KBM-7 (cell line): ENCODE results near the gene CD93.

Experiments used
- DNase-seq: peaks from one replicate; pipeline ENCODE4 v3.0.0-alpha.2; 2015
- in situ Hi-C: fragments of 300-500 bp; cut with MboI; formaldehyde crosslinking; loops from 2 replicates; pipeline ENCODE4 v1.14.3; 2020; ENCODE audit warnings: low sequenced_read_pairs, low pct_unique_long_range_greater_than_20kb, mixed read lengths

The CD93 gene

DNA sequence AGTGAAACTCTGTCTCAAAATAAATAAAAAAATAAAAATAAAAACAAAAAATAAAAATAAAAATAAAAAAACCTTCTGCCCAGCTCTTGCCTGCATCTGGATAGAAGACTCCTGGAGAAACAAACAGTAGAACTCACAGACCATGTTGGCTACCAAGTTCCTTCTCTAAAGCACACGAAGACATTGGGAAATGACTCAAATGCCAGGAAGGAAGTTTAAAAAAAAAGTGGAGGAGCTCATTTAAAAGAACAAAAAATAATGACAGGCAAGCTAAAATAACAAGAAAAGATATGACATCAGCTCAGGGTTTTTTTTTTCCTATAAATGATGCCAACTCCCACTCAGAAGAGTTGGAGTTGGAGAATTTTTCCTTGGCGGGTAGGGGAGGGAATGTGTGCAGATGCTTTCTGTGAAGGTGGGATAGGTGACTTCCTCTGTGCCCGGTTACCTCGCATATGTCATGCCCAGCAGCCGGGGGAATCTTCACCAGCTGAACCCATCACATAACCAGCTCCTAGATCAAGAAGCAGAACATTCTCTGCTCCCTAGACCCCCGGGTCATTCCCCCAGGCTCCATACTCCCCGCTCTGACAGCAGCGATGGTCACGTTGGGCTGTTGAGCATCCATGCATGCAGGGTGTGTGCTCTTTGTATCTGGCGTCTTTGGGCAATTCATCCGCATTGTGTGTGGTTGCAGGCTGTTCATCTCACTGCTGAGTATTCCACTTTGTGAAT lies 17.3 kb upstream of the CD93 start:
- DNase-seq = peak; percentile 20
- in situ Hi-C loops = no loop called here

DNA sequence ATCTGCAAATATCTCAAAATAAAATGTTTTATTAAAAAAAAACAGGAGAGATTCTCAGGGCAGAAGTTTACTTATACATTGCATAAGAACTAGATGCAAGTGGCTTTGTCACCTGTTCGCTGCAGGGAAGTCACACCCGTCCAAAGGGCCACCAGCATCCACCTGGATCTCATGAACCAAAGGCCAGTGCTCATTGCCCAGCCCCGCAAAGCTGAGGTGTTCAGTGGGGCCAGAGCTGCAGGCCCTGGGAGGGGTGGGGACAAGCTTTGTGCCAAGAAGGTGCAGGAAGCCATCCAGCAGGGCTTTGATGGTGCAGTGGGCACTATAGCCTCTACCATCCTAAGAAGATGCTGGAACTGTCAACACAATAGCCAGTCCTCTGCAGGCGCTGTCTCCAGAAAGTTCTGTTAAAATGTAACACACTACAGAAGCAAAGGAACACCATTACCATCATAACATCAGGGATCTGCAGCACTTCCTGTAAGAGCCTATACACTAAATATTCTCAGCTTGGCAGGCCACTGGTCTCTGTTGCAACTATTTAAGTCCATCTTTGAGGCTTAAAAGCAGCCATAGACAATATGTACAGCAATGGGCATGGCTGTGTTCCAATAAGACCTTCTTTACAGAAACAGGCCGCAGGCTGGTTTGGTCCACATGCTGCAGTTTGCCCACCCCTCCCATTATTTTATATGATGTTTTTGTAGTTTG lies 15.7 kb upstream of the CD93 start:
- DNase-seq = no peak
- in situ Hi-C loops = no loop called here

DNA sequence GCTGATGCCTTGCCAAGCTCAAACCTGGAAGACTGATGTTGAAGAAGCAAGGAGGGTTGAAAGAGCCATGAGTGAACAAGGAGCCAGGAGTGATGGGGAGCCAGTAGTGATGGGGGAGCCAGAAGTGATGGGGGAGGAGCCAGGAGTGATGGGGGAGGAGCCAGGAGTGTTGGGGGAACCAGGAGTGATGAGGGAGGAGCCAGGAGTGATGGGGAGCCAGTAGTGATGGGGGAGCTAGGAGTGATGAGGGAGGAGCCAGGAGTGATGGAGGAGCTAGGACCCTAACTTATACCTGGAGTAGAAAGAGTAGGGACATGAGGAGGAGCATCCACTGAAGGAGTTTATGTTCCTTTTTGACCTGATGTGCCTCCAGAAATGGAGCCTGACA lies 14.6 kb upstream of the CD93 start:
- DNase-seq = no peak

DNA sequence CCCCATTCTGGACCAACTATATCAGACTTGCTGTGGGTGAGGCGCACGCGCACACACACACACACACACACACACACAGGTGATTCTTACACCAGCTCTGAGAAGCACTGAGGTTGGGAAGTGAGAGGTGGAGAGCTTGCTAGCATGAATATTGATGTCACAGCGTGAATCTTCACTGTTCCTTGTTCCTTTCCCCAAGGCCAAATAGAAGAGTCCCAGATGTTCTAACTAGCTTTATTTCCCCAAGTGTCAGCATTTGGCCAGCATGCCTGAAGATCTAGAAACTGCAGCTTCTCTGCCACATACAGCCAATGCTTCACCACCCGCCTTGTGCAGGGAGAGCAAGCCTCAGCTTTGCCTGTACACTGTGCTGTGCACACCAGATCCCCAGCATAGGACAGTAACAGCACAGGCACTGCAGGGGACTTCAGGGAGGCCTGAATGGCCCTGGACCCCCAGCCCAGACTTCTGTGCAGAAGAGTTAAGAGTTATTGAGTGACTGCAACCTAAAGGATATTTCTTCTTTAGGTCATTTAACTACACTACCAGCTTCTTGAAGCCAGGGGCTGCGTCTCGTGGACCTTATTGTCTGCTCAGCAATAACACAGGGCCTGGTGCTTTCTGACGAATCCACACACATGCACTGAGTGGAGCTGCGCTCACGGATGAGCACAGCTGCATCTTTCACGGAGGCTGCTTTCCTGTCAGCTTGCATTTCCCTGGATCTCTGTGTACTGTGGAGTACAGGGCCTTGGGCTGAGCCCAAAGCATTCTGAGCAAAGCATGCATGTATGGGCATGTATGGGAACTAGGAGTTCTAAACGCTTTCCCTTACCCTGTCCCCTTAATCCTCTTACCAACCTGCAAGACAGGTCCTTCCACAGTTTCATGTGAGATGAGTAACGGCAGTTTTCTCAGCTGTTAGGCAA lies 13.9 kb upstream of the CD93 start:
- in situ Hi-C loops = no loop called here
- no peak for DNase-seq

More for the DNA sequence above, 14.6 kb upstream of the CD93 start:
- in situ Hi-C loops = no loop called here

DNA sequence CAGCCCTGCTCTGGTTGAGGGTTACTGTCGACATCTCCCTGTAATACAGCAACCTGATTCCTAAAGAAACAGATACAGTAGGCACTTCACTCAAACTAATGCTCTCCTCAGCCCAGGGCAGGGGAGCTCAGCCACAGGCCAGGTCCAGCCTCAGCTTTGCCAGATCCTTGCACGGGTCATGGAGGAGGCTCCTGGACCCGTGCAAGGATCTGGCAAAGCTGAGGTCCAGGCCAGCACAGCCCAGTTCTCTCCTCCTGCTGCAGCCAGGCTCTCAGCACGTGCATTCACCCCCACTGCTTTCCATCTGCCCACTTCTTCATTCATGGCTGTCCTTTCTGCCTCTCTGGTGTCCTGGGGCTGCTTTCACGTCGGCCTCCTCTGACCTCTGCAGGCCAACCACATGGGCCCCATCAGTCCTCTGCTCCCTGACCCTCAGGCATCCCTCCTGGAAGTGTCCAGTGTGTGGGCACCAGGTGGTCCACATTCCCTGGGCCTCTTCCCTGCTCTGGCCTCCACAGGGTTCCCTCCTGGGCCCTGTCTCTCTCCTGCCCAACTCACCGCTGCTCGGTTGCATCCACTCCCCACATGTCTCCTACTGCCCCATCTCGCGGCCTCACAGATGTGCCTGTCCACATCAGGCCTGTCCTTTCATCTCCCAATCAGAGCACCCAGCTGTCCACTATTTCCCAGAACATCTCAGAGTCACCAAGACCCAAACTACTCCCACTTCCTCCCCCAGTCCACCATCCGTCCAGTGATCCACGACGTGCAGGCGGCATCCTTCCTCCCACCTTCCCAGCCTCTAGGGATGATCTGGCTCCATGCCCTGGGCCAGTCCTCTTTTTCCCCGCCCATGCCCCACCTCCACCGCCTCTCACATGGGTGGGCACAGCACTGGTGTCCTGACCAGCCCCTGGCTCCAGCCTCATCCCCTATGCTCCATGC lies 11.8 kb upstream of the CD93 start:
- in situ Hi-C loops = no loop called here

DNA sequence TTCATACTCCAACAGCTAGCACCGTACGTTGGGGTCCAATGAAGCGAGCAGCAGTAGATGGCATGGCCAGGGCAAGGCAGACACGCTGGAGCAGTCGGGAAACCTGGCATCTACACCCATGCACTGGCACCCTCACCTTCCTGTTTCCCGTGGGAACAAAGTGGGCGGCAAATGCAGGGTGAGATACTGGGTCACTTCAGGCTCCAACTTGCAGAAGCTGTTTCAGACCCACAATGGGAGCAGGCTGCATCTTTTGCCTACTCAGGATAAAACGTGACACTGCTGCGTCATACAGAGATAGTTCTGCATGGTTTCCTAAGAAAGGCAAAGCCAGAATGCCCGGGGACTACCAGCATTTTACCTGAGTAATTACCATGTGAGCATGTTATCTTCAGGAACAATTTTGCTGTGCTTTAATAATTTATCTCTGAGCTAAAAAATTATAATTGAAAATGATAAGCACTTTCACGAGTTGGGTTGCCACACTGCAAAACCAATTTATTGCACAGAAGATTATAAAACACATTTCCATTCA lies 10.9 kb upstream of the CD93 start:
- no peak for DNase-seq
- in situ Hi-C loops = no loop called here

More for the DNA sequence above, 11.8 kb upstream of the CD93 start:
- DNase-seq = no peak

DNA sequence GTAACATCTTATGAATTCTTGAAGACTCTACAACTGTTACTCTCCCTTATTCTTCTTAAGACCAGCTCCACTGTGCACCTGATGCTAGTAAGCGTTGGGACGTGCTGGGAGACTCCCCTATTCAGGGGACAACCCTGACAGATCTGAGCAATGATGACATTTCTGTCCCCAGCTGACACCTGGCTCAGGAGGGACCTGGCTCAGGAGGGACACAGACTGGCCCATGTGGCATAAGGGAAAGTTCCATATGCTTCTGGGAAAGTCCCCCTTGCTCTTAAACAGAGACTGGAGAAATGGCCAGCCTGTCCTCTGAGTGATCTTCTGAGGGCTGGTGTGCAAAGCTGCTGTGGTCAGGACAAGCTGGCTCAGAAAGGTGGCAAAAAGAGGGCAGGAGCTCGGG lies 10.0 kb upstream of the CD93 start:
- no peak for DNase-seq
- in situ Hi-C loops = no loop called here

DNA sequence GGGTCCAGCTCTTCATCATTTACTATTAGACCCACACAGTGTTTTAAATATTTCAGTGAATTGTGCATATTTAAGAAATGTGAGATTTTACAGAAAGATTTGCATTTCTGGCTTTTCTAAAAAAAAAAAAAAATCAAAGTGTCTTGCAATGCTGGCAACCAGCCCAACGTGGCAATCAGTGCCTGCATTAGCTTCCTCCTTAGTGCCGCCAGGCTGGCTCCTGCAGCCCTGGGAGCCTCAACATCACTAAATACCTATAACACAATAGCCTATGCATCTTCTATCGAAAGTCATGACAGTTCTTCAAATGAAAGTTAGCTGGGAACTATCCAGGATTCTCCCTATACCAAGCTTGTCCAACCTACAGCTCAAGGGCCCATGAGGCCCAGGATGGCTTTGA lies 9.4 kb upstream of the CD93 start:
- in situ Hi-C loops = no loop called here
- no peak for DNase-seq

DNA sequence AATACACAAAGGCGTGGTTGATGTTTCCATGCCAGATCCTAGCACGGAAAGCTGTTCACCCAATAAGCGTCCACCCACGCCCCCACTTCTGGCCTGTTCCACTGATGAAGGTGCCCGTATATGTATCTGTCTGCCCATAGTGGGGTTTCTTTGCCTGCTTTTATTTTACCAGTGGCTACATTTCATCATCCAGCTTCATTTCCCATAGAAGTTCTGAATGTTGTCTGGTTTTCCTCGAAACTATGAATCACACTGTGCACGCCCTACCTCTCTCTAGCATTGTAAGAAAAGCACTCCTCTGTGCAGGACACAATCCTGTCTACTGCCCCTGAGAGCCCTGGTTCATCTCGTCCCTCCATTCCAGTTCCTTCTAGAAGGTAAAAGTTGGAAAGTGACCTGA lies 8.8 kb upstream of the CD93 start:
- DNase-seq = no peak
- in situ Hi-C loops = no loop called here

DNA sequence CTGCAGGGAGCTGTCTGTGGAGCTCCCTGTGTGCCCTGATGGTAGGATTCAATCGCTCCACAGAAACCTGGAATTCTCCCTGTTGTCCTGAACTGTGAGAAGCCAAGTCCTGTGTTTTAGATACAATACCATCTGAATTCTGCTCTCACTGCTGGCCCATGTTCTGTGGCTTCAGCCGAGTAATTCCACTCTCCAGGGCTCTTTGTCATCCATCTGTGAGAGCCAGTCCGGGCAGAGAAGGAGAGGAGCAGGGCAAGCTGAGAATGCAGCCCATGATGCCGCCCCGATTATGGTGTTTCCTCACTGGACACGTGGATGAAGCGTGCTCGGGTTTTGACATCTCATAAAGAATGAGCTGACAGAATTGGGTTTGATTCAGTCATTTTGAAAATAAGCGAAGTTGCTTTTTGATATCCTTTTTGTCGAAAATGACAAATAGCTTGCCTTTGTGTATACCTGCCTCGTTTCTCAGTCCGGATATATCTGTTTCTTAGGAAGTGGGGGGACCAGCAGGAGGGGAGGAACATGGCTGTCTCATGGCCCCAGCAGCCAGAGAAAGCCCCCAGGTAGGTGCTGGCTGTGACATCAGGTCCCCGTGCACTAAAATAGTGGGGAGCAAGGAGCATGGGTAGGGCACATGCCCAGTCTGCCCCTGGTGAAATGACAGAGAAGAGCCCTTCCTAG lies 8.2 kb upstream of the CD93 start:
- in situ Hi-C loops = no loop called here

DNA sequence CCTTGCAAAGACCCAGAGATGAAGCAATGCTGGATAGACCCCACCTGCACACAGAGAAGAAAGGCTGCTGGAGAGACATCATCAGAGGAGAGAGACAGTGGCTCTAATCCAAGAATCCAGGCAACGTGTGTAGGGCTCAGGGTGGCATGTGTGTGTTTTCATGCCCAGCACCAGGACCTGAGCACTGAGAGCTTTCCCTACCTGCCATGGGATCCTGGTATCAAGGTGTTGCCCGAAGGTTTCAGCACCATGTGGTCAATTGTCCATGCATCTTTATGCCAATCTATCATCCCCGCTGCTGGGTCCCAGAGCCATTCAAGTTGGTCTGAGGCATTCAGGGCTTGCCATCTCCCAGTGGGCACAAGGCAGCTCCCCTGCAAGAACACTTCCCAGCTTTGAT lies 7.5 kb upstream of the CD93 start:
- no peak for DNase-seq
- in situ Hi-C loops = no loop called here

More for the DNA sequence above, 8.2 kb upstream of the CD93 start:
- no peak for DNase-seq

DNA sequence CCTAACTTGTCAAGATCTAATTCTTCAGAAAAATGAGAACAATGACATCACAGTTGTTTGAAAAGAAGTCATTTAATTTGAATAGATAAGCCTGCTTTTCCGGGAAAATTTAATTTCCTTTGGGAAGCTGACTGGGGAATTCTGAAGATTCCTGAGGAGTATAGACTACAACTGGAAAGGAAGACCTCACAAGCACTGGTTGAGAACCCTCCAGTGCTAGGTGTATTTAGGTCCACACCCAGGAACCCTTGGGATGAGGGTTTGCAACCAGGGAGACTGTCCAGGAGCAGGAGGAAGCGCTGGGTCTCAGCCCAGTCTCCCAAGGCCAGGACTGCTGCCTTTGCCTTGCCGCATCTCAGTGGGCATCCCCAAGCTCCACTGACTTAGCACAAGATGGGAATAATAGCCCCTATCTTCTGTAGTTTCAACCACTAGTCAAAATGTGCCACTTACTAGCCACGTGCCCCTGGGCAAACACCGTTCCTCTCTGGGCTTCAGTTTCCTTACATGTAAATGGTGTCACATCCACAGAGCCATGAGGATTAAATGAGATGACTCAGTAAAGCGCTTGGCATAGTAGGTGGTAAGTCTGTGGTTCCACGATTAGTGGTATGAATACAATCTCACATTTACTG lies 6.9 kb upstream of the CD93 start:
- in situ Hi-C loops = no loop called here

DNA sequence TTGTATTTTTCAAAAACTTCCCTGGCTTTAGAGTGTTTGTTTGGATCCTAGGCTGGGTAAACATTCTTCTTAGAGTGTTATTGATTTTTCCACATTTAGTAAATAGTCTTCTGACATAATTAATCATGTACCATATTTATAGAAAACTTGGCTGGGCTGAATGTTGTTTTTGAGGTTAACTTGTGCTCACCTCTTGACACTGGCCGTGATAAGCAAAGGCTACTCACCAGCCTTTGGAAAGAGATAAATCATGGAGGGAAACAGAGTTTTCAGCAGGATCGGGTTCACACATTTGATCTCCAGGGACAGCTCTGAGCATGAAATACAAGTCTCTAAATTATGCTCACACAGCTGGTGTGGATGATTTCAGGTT lies 6.2 kb upstream of the CD93 start:
- in situ Hi-C loops = no loop called here
- DNase-seq = no peak

More for the DNA sequence above, 6.9 kb upstream of the CD93 start:
- DNase-seq = no peak

DNA sequence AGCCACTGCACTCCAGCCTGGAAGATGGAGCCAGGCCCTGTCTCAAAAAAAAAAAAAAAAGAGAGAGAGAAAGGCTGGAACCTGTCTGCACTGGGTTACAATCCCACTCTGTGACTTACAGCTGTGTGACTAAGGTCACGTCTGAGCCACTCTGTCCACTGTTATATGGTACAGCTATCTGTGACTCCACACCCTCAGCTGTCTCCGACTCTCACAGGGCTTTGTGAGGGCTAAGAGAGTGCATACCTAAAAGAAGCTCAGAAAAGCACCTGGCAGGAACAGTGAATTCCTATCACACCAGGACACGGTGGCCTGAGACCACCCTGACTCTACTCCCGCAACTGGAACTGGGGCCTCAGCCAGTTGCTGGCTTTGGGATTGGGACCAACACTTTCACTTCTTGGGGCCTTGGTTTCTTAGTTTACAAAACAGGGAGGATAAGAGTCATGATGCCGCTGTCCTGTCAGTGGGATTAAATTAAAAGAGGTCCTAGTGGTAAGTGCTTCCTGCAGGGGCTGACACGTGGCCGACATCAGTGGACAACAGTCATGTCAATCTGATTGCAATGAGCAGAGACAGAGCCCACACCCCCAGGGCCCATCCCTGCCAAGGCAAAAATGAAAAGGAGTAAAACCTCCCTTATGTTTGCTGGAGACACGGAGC lies 5.7 kb upstream of the CD93 start:
- DNase-seq = no peak
- in situ Hi-C loops = no loop called here

DNA sequence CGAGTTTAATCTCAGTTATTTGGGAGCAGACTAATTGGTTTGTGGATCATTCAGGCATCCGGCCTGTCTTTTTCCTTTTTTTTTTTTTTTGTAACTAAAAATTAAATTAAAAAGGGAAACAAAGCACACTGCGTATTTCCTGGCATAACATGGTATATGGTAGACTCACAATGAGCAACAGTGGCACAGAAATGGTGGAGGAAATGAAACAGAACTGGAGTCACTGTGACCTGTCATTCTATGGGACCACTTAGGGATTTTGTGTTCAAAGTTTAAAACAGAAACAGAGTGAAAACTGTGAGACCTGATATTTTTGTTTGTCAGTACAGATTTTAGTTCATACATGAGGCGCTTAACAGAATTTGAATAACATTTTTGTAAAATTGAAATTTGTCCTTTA lies 4.8 kb upstream of the CD93 start:
- in situ Hi-C loops = no loop called here
- DNase-seq = no peak

DNA sequence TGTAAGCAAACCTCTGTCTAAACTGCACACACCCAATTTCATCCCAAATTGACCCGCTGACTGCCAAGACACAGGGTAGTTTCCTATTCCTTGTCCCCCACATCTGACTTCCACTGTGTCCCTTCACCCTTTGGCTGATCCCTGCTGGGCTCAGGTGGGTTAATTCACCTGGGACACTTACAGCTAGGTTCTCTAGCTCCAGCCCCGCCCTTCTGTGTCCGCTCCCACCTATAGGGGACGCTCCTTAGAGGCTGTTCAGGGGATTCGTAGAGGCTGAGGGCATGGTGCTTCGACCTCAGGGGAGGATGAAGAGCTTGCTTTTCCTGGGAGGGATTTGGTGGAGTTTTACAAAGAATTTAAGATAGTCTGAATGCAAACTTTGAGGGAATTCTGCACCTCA lies 4.0 kb upstream of the CD93 start:
- in situ Hi-C loops = no loop called here
- DNase-seq = no peak

DNA sequence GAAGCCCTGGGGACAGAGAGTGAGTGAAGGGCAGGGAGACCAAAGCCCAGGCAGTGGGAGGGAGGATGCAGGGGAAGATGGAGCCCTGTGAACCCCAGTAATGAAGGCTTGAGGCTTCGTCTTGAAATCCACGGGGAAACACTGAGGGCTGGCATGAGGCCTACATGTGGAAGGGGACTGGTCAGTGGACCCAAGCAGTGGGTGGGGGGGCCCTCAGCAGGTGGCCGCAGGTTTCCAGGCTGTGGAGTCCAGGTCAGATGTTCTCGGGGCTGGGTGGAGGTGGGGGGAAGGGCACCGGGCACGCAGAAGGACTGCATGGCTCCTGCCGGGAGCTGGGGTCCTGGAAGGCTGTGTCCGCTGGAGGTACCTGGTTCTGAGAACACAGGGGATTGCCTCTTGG lies 2.7 kb upstream of the CD93 start:
- DNase-seq = no peak
- in situ Hi-C loops = no loop called here
